Measurements from ENCODE around the gene KCNH6. TPM values are rescaled to one million over a fixed set of nuclear protein-coding genes. Genes with fewer than 3 reads are reported as not detected.
A peak's percentile ranks its signal among the peaks of the same experiment; 100 is the strongest.

The KCNH6 gene
- polyA plus RNA-seq, 3 donors = not detected

GRCh38 chr17:63558441-63558840, 35.3 kb downstream of the KCNH6 start:
- Histone ChIP-seq H3K27ac (ENCODE audit: low read depth in 1 of 2, low read length in 2 of 2) (no peak overlapping the region), H2AFZ (ENCODE audit: insufficient read depth, low read depth, low read length, poor library complexity, severe bottlenecking) (no peak overlapping the region), H3K36me3 (replicated peaks in 1 of 2; ENCODE audit: control insufficient read depth in 1 of 2, insufficient read depth in 2 of 2, low read length in 2 of 2) (no peaks in the 10 kb centered on the region), H3K9me3 (replicated peaks in 1 of 2; ENCODE audit: control insufficient read depth in 1 of 2, insufficient read depth in 1 of 2, low read length in 2 of 2) (no peaks in the 10 kb centered on the region), H4K20me1 (ENCODE audit: insufficient read depth, low read length) (peaks cover 95% of the 10 kb centered on the region), H3K9ac (ENCODE audit: insufficient read depth, low read length, poor library complexity, severe bottlenecking) (no peak overlapping the region), H3K4me2 (replicated peaks; ENCODE audit: extremely low read depth, low read length, poor library complexity, severe bottlenecking) (no peak overlapping the region), H3K4me1 (ENCODE audit: control insufficient read depth in 1 of 2, insufficient read depth in 2 of 2, low read length in 2 of 2) (peaks cover 10 to 18% of the 10 kb centered on the region in 2 donors), H3K79me2 (ENCODE audit: insufficient read depth, low read length) (peaks cover 96% of the 10 kb centered on the region), H3K27me3 (ENCODE audit: control insufficient read depth in 2 of 2, insufficient read depth in 2 of 2, low read length in 2 of 2) (no peaks in the 10 kb centered on the region), H3K4me3 (replicated peaks in 1 of 3; ENCODE audit: low read depth in 2 of 3, low read length in 3 of 3) (no peak overlapping the region)
- H3K27ac Mint-ChIP-seq = peak overlapping the region in 2 of 7 donors; percentile 33 to 46
- peaks cover 5 to 15% of the 10 kb centered on the region in 2 donors for H3K36me3 Mint-ChIP-seq
- peaks cover 0 to 2% (median 0%) of the 10 kb centered on the region in 3 donors for H3K27me3 Mint-ChIP-seq (ENCODE audit: low read depth in 3 of 3)
- TF ChIP-seq CTCF (IDR thresholded peaks at IDR 0.05) = no peak
- WGBS (ENCODE audit: insufficient coverage) = 100% methylated on average over 1 of the region's 3 CpGs
- H3K4me1 Mint-ChIP-seq = peaks cover 36% of the 10 kb centered on the region
- no peak overlapping the region for H3K4me3 Mint-ChIP-seq
- no peak for DNase-seq
- intact Hi-C loops (cut with micrococcal nuclease) = loop anchor here in 1 of 2 donors (10.0 kb wide), 1 partner anchor 136 kb away; no protein-coding TSS in a partner anchor
- peaks cover 0 to 2% (median 0%) of the 10 kb centered on the region in 7 donors for H3K9me3 Mint-ChIP-seq

GRCh38 chr17:63561819-63562218, 38.7 kb downstream of the KCNH6 start:
- no peak for DNase-seq
- Histone ChIP-seq H3K27me3 (ENCODE audit: control insufficient read depth in 2 of 2, insufficient read depth in 2 of 2, low read length in 2 of 2) (no peaks in the 10 kb centered on the region), H3K9me3 (replicated peaks in 1 of 2; ENCODE audit: control insufficient read depth in 1 of 2, insufficient read depth in 1 of 2, low read length in 2 of 2) (no peaks in the 10 kb centered on the region), H3K27ac (ENCODE audit: low read depth in 1 of 2, low read length in 2 of 2) (no peak overlapping the region), H4K20me1 (ENCODE audit: insufficient read depth, low read length) (peaks cover 93% of the 10 kb centered on the region), H3K4me1 (ENCODE audit: control insufficient read depth in 1 of 2, insufficient read depth in 2 of 2, low read length in 2 of 2) (no peaks in the 10 kb centered on the region), H3K79me2 (ENCODE audit: insufficient read depth, low read length) (peaks cover 92% of the 10 kb centered on the region), H3K9ac (ENCODE audit: insufficient read depth, low read length, poor library complexity, severe bottlenecking) (no peak overlapping the region), H2AFZ (ENCODE audit: insufficient read depth, low read depth, low read length, poor library complexity, severe bottlenecking) (no peak overlapping the region), H3K36me3 (replicated peaks in 1 of 2; ENCODE audit: control insufficient read depth in 1 of 2, insufficient read depth in 2 of 2, low read length in 2 of 2) (peaks cover 3 to 8% of the 10 kb centered on the region in 2 donors), H3K4me3 (replicated peaks in 1 of 3; ENCODE audit: low read depth in 2 of 3, low read length in 3 of 3) (no peak overlapping the region), H3K4me2 (replicated peaks; ENCODE audit: extremely low read depth, low read length, poor library complexity, severe bottlenecking) (no peak overlapping the region)
- Mint-ChIP-seq H3K4me1 (peaks cover 12% of the 10 kb centered on the region), H3K27me3 (ENCODE audit: low read depth in 3 of 3) (no peaks in the 10 kb centered on the region), H3K4me3 (no peak overlapping the region), H3K36me3 (peaks cover 5 to 10% of the 10 kb centered on the region in 2 donors), H3K9me3 (peaks cover 0 to 2% (median 0%) of the 10 kb centered on the region in 7 donors), H3K27ac (peak overlapping the region in 2 of 7 donors; percentile 46 to 52)
- no peak for TF ChIP-seq CTCF (IDR thresholded peaks at IDR 0.05)
- intact Hi-C loops (cut with micrococcal nuclease) = no loop called here

Data from CD14-positive monocyte (primary cell).